Measurements from ENCODE around the gene TAP2.

DNA sequence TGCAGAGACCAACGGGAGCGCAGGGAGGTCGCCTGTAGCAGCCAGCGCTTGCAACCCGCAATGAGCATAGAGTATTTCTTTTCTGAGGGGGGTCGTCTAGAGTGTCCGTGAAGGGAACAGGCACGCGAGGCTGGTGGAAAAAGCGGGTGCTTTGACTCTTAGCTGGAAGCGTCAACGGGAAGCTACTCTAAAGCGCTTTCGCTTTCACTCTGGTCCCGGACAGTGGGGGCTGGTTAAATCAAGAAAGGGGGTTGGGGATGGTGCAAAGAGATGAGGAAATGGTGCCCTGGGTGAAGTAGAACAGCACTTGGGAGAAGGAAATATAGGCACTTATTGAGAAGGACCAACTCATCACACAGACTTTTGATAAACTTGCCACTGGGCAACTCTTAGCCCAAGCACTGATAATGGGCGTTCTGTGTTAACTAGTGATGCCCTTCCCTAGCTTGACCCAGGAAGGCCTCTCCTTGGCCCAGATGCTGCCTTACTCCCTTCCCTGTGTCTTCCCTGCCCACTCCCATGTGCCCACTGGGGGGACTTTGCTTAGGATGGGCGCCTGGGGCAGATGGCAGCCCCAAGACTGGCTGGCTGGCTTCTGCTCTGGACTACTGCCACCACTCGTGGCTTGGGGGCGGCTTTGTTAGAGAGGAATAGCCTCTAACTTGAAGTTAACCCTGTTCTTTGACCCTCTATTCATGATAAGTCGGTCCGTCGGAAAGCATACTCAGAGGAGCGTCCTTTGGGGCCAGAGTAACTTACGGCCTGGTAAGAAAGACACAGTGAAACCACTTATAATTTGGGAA, 16.0 kb upstream of the TAP2 start:
- TF ChIP-seq POLR2AphosphoS5 (IDR thresholded peaks at IDR 0.05; ENCODE audit: low read depth, low read length), result no peak
- TF ChIP-seq POLR2A (IDR thresholded peaks at IDR 0.05; ENCODE audit: low read depth, low read length), result no peak; the same call in 1 of the 2 replicates

Measured in GM12892 (cell line).